Muscle layer of colon (tissue), 2 donors: ENCODE measurements around the gene MBOAT1.

Source experiments
- H3K27ac ChIP-seq: one replicate; pipeline ENCODE4 v1.7.0; 2013; ENCODE audit warnings: low read depth, mild to moderate bottlenecking, low read length, moderate library complexity
- H3K27me3 ChIP-seq, 2 donors: one replicate each; pipeline ENCODE4 v1.7.0; 2013; ENCODE audit warnings: low read length in 2 of 2, mild to moderate bottlenecking in 2 of 2; ENCODE audit not compliant: insufficient read depth in 2 of 2, control insufficient read depth in 1 of 2
- H3K36me3 ChIP-seq: one replicate; pipeline ENCODE4 v1.7.0; 2013; ENCODE audit warnings: mild to moderate bottlenecking, low read length; ENCODE audit not compliant: insufficient read depth
- H3K4me1 ChIP-seq: one replicate; pipeline ENCODE4 v1.7.0; 2013; ENCODE audit warnings: mild to moderate bottlenecking, low read length; ENCODE audit not compliant: insufficient read depth
- H3K4me3 ChIP-seq, 2 donors: one replicate each; pipeline ENCODE4 v1.7.0; 2013; ENCODE audit warnings: low read length in 2 of 2, low read depth in 1 of 2, mild to moderate bottlenecking in 1 of 2, moderate library complexity in 1 of 2
- H3K9ac ChIP-seq: one replicate; pipeline ENCODE4 v1.7.0; 2013; ENCODE audit warnings: low read length
- H3K9me3 ChIP-seq: one replicate; pipeline ENCODE4 v1.7.0; 2013; ENCODE audit warnings: mild to moderate bottlenecking, low read length
- donor health status: abdominal sarcoma.
- donor health status: Adenocarcinoma of cecum.

MBOAT1 gene

GRCh38 chr6:20129290-20130088 lies 82.8 kb downstream of the MBOAT1 start:
- no peaks in the 10 kb centered on the region for H3K9me3 ChIP-seq
- H3K27me3 ChIP-seq: no peaks in the 10 kb centered on the region
- peaks cover 36% of the 10 kb centered on the region for H3K4me1 ChIP-seq
- no peak overlapping the region for H3K4me3 ChIP-seq
- H3K36me3 ChIP-seq: peaks cover 4% of the 10 kb centered on the region
- H3K9ac ChIP-seq: no peak overlapping the region
- H3K27ac ChIP-seq: no peak overlapping the region

DNA sequence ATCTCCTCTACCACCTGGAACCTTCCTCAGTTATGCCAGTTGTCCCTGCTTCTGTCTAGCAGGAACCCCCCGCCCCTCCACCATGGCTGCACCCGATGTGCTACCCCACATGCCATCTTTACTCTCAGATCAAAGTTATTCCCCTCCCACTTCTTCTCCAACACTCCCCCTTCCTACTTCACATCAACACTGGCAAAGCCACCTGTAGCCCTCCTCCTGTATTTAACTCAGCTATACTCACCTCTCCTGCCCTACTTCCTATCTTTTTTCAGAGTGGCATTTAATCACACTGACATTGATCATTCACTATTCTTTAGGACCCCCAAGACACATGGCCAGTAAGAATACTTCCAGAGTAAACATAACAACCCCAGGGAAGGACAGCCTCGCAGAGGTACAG lies 84.3 kb downstream of the MBOAT1 start:
- no peaks in the 10 kb centered on the region for H3K27me3 ChIP-seq
- H3K4me1 ChIP-seq: peaks cover 36% of the 10 kb centered on the region
- H3K27ac ChIP-seq: no peak overlapping the region
- H3K36me3 ChIP-seq: peaks cover 16% of the 10 kb centered on the region
- H3K4me3 ChIP-seq: no peak overlapping the region
- no peak overlapping the region for H3K9ac ChIP-seq
- no peaks in the 10 kb centered on the region for H3K9me3 ChIP-seq

DNA sequence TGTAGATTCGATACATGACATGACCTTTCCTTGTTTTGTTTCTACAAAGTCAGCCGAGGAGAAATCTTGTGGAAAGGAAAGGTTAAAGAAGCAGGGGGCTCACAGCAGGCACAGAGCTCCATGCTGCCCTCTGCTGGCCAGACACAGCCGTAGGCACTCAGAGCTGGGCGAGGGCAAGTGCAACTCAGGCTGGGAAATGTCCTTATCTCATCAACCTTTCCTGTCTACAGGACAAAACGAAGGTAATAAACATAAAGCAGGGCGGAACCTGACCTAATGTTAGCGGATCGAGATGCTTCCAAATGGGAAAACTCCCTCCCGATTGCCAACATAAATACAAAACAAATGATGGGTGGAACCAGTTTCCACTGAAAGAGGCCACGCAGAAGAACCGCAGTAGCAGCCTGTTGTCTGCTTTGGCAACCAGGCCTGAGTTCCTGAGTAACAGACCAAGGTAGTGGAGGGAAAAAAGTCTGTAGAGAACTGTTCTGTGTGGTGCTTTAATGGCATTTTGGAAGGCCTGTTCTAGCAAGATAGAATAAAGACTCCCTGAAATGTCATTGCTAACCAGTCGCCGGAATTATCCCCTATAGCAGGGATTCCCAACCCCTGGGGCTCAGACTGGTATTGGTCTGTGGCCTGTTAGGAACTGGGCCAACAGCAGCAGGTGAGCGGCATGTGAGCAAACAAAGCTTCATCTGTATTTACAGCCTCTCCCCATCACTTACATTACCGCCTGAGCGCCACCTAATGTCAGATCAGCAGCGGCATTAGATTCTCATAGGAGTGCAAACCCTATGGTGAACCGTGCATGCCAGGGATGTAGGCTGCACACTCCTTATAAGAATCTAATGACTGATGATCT lies 85.2 kb downstream of the MBOAT1 start:
- peaks cover 36% of the 10 kb centered on the region for H3K4me1 ChIP-seq
- no peak overlapping the region for H3K9ac ChIP-seq
- H3K36me3 ChIP-seq: peaks cover 16% of the 10 kb centered on the region
- H3K27me3 ChIP-seq: no peaks in the 10 kb centered on the region
- peak overlapping the region; percentile 50 for H3K27ac ChIP-seq
- peak overlapping the region in 1 of 2 donors; percentile 12 for H3K4me3 ChIP-seq
- no peaks in the 10 kb centered on the region for H3K9me3 ChIP-seq

DNA sequence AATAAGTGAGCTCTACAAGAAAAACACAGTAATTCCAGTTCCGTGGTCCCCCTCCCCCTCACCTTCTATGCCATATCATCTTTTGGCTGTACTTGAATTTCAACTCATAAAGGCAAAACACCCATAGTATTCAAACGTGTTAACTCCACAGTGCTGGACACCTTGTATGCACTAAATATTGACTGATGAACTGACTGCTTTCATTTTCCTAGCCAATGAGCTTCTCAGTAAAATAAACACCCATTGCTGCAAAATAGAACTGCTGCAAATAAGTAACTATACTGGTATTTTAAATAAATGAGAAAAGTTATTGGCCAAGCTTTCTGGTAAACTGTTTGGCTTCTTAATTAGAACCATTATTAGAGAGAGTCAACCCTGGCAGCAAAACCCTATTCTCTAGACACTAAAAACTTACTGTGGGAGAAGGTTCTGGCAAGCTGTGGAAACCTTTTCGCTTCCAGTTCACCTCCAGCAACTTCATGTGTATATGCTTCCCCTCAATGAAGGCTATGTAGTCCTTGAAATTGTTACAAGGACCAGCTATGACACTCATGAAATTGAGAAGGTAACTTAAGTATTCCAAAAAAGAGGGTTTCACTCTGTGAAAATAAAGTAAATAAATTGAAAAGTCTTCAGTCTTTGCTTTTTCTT lies 86.0 kb downstream of the MBOAT1 start:
- H3K27me3 ChIP-seq: no peaks in the 10 kb centered on the region
- no peaks in the 10 kb centered on the region for H3K9me3 ChIP-seq
- H3K27ac ChIP-seq: peak overlapping the region; percentile 50
- H3K4me3 ChIP-seq: no peak overlapping the region
- H3K36me3 ChIP-seq: peaks cover 19% of the 10 kb centered on the region
- no peak overlapping the region for H3K9ac ChIP-seq
- peaks cover 41% of the 10 kb centered on the region for H3K4me1 ChIP-seq

DNA sequence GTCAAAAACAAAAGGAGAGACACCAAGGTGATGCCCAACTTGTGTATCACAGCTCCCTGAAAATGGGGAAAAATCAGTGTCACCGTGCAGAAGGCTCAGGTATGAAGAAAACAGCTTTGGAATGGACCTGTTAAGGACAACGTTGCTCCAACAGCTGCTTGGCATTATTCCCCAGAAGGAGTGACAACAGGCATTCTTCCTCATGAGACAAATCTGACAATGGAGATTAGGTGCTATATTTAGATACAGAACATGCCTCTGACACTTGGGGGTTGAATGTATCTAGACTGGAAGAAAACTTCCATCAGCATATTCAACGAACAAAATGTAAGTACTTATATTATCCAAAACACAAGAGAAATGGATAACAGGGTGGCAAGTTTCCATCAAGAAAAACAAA lies 87.7 kb downstream of the MBOAT1 start:
- Histone ChIP-seq H3K4me3 (no peak overlapping the region), H3K36me3 (peaks cover 17% of the 10 kb centered on the region), H3K27me3 (no peaks in the 10 kb centered on the region), H3K27ac (no peak overlapping the region), H3K9me3 (no peaks in the 10 kb centered on the region), H3K4me1 (peaks cover 47% of the 10 kb centered on the region), H3K9ac (no peak overlapping the region)

GRCh38 chr6:20119485-20119884 lies 92.8 kb downstream of the MBOAT1 start:
- no peaks in the 10 kb centered on the region for H3K9me3 ChIP-seq
- peaks cover 27% of the 10 kb centered on the region for H3K36me3 ChIP-seq
- no peaks in the 10 kb centered on the region for H3K27me3 ChIP-seq
- H3K4me3 ChIP-seq: no peak overlapping the region
- peak overlapping the region; percentile 16 for H3K27ac ChIP-seq
- peaks cover 56% of the 10 kb centered on the region for H3K4me1 ChIP-seq
- H3K9ac ChIP-seq: no peak overlapping the region

GRCh38 chr6:20118892-20119291 lies 93.4 kb downstream of the MBOAT1 start:
- Histone ChIP-seq H3K4me3 (no peak overlapping the region), H3K9me3 (no peaks in the 10 kb centered on the region), H3K27ac (no peak overlapping the region), H3K27me3 (no peaks in the 10 kb centered on the region), H3K4me1 (peaks cover 56% of the 10 kb centered on the region), H3K9ac (no peak overlapping the region), H3K36me3 (peaks cover 21% of the 10 kb centered on the region)

DNA sequence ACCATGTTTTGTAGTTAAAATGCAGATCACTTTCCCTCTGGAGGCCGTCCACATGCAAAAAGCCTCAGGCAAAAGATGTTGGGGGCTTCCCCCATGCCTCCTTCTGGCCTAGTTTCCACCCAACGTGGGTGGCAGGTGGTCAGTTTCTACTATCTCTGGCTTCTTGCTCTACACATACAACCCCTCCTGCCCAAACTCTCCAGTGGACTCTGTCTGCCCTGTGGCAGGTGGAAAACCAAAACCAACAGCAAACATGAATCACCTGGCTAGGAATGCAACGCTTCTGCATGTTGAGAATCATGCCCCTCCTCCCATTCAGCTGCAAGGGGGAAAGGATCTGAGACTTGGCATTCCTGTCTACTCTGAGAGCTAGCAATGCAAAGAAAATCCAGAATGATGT lies 94.8 kb downstream of the MBOAT1 start:
- peak overlapping the region; percentile 7 for H3K27ac ChIP-seq
- H3K9ac ChIP-seq: no peak overlapping the region
- no peaks in the 10 kb centered on the region for H3K27me3 ChIP-seq
- peaks cover 26% of the 10 kb centered on the region for H3K36me3 ChIP-seq
- peak overlapping the region in 1 of 2 donors; percentile 2 for H3K4me3 ChIP-seq
- no peaks in the 10 kb centered on the region for H3K9me3 ChIP-seq
- H3K4me1 ChIP-seq: peaks cover 56% of the 10 kb centered on the region

DNA sequence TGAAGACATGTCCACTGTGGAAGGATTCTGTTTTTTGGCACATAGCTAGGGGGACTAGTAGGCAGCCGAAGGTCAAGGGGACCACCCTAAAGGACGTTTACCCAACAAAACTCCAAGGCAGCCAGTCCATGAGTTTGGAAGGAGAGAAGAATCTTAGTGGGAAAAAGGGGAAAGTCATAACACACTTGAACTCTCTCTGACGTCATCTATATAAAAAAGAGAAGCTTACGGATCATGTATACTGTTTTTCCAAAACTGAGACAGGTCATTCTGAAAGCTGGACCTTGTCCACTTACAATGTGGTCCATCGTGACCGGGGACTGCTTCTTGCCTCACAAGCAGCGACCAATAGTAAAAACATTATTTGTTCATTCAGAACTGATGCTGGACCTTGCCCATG lies 95.5 kb downstream of the MBOAT1 start:
- peaks cover 26% of the 10 kb centered on the region for H3K36me3 ChIP-seq
- no peaks in the 10 kb centered on the region for H3K9me3 ChIP-seq
- no peak overlapping the region for H3K27ac ChIP-seq
- H3K9ac ChIP-seq: no peak overlapping the region
- peaks cover 56% of the 10 kb centered on the region for H3K4me1 ChIP-seq
- H3K4me3 ChIP-seq: peak overlapping the region in 1 of 2 donors; percentile 2
- no peaks in the 10 kb centered on the region for H3K27me3 ChIP-seq

GRCh38 chr6:20115246-20115980 lies 96.9 kb downstream of the MBOAT1 start:
- Histone ChIP-seq H3K9ac (peak overlapping the region; percentile 11), H3K27ac (peak overlapping the region; percentile 49), H3K9me3 (no peaks in the 10 kb centered on the region), H3K4me1 (peaks cover 43% of the 10 kb centered on the region), H3K4me3 (no peak overlapping the region), H3K27me3 (no peaks in the 10 kb centered on the region), H3K36me3 (peaks cover 21% of the 10 kb centered on the region)
